Activated naive CD4-positive, alpha-beta T cell treated with anti-CD3 and anti-CD28 coated beads, Interleukin-2, amount 50 U/mL, for 16 hours (primary cell): Measurements from ENCODE around the gene ZNF473.

Experiments used
- DNase-seq: peaks from one replicate; pipeline ENCODE4 v3.0.0-alpha.2; 2020

ZNF473 gene

DNA sequence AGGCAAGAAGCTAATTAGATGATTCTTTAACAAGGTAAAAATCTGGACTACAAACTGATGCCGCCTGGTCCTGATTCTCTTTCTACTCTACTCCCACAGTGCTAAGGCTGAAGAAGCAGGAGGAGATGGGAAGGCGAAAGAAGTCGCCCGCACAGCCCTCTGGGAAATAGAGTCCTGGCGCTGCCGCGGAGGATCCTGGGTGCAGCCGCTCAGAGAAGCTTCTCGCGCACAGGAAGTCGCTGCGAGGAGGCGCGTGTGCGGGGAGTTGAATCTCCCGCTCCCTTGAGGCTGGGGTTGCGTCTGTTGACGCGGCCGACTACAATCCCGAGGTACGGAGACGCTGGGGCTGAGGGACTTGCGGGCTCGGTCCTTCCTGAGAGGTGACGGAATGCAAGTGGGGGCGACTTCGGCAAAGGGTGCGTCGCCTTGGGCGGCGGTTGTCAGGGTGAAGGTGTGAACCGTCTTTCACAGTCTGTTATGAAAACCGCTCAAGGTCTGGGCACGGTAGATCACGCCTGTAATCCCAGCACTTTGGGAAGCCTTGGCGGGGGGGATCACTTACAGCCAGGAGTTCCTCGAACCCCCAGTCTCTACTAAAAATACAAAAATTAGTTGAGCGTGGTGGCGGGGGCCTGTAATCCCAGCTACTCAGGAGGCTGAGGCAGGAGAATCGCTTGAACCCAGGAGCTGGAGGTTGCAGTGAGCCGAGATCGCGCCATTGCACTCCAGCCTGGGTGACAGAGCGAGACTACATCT lies at the start of gene ZNF473:
Gene ZNF473, plus strand, starts transcription at position 212 of the 756 bp plus-strand sequence. CDS start 5,078 bp downstream, outside the sequence.
- DNase-seq: peak; percentile 91

DNA sequence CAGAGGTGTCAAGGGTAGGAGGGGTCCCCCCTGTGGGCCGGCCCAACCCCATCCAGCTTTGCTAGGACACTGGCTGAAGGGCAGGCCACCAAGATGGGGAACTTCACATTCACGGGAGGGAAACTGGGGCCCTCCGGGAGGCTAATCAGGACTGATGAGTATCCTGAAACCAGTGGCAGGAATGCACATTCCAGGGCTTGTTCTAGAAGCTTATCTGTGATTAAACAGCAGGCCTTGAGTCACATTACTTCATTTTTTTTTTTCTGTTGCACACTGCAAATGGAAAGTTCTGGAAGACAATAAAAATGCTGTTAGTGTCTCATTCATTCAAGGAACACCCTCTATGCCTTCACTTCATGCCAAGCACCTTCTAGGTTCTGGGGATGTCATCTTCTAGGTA lies 49.3 kb upstream of the ZNF473 start:
- DNase-seq: no peak

DNA sequence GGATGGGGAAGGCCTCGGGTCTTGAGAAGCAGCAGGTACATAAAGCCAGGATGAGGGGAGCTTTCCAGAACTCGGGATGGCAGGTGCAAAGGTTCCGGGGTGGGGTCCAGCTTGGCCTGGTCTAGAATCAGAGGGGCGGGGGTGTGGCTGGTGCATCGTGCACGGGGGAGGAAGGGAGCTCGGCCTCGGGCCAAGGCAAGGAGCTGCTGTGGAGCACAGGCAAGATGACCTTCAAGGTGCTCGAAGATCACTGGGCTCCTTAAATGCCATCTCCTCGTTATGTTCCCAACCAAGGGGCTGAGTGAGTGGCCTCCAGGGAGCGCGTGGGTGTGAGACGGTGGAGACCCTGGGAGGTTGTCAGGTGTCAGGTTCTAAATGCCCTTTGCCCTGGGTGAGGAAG lies 48.7 kb upstream of the ZNF473 start:
- no peak for DNase-seq

DNA sequence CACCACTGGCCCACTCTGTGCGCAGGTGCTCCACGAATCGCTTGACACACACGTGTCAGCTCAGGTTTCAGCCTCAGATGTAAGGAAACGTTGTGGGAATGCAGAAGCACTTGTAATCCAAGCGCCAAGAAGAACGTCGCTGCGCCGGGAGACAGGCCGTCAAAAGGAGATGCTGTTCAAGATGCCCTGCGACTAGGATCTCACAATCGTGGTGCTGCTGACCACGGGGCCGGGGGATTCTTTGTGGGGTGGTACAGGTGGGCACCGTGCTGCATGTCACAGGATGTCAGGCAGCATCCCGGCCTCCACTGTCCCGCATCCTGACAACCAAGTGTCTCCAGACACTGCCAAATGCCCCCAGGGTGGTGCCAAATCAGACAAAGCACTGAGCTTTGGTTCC lies 47.9 kb upstream of the ZNF473 start:
- DNase-seq: no peak

DNA sequence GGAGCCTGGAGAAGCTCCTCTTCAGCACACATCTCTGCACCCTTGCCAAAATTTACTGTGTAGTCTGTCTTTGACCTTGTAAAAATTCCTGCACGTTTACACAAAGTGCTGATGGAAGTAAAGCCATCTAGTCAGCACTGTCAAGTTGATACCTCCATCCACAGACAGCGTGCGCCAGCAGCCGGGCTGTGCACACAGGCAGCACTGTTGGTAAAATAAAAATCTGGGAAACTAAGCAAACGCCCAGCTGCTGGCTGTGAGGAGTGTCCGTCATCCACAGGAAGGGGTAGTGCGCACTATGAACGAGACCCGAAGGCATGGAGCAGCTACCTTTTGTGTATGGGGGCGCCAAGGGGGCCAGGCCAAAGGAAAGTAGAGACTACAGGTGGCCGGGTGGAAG lies 47.5 kb upstream of the ZNF473 start:
- DNase-seq: no peak

DNA sequence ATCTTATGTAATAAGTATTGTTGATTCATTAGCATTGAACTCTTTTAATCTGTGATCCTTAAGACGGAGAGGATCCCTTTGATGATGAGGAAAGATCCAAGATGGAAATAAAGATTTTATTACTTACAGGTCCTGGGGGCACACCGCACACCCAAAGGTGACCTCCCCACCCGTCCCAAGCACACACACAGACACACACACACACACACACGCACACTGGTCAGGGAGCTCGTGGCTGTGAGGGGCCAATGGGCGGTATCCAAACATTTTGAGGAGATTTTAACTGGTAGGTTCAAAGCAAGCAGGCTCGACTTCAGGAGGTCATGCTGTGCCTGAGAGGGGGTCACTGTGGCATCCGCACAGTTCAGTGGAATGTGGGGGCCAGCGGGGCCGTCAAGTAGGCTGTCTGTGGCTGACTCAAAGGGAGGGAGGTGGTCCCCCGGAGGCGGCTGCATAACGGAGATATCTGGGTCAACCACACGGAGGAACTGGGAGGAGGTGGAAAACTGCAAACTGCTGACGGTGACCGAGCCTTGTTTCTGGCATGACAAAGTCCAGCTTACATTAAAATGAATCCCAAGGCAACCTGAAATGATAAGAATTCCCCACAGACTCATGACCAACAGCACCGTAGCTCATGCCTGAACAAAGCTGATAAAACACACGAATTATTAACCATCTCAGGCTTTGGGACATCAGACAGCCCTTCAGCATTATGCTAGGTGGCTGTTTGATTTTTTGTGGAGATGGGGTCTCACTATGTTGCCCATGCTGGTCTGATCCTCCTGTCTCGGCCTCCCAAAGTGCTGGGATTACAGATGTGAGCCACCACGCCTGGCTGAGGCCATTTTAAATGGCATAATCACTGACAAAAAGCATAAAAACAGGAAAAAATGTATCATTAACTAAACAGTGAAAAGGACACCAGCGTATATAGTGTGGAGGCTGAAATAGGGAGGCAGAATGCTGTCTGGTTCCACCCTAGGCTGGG lies 43.9 kb upstream of the ZNF473 start:
- no peak for DNase-seq

DNA sequence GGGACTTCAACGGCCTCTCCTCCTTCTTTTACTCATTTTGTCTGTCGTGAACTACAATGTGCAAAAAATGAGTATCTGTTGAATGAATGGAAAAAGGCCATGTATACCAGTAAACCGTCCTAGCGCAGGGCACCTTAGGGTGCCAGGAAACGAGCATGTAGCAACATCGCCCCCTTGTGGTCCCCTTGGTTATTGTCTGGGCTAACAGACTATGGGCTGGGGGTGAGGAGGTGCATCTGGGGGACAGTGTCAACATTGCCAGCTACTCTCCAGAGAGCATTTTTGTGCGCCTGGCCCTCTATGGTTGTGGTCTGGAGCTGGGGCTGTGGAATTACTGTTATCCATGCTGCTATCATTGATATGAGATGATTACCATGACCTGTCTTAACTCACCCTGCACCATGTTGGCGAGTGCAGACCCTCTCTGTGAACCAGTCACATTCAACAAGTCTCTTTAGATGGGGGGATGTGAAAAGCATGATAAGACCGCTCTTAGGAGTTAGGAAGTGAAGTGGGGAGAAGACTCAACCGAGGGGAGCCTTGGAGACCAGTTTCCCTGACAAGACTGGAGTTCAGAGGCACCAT lies 42.1 kb upstream of the ZNF473 start:
- peak; percentile 78 for DNase-seq

DNA sequence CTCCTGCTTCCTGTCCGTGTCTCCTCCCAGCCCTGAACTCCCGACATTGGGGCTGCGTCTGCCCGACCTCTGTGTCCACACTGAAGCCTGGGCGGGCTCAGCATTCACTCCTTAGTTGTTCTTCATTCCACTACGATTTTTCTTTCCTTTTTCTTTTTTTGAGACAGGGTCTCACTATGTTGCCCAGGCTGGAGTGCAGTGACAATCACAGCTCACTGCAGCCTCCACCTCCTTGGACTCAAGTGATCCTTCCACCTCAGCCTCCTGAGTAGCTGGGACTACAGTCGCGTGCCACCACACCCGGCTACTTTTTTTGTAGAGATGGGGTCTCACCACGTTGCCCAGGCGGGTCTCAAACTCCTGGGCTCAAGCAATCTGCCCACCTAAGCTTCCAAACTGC lies 41.3 kb upstream of the ZNF473 start:
- DNase-seq: no peak

DNA sequence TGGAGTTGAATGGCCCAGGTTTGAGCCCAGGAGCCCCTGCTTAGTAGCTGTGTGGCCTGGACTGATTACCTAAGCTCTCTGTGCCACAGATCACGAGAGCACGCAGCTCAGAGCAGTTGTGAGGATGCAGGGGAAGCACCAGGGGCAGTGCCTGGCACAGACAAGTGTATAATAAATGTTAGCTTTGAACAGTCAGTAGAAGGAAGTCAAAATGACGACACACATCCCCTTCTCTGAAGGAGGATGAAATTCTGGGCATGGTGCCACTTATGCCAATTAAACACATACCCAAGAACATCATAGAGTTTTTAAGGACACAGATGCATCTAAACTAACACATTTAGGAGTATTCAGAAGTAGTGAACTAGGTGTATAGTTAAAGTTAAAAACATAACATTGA lies 39.9 kb upstream of the ZNF473 start:
- no peak for DNase-seq

DNA sequence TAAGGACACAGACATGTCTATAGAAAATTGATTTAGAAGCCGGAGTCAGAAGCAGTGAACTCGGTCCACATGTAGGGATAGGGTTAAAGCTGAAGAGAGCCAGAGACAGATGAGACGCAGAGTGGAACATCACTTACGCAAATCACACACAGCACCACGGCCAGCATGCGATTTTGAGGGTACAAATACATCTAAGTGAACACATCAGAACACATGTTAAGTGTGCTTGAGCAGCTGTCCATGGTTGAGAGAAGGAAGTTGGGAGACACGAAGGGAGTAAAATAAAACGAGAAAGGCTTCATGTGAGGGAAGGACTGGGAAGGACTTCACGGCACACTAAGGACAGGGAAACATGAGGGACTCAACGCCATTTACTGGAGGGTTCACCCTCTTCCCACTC lies 39.5 kb upstream of the ZNF473 start:
- no peak for DNase-seq

DNA sequence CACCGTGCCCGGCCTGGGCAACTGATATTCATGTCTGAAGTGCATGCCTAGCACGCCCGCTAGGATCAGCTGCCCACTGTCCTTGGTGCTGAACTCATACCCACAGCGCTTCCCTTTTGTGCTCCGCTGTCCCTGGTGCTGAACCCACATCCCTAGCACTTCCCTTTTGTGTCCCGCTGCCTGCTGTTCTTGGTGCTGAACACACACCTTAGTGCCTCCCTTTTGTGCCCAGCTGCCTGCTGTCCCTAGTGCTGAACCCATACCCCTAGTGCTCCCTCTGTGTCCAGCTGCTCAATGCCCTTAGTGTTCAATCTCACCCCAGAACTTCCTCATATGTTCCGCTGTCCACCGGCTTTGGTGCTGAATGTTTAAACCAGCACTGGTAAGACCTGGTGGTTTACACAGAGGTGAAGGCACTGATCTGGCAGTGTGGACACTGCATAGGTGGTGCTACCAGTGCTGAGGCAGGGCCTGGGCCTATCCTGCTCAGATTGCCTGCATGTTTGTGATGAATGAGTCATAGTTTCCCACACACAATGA lies 38.6 kb upstream of the ZNF473 start:
- peak; percentile 70 for DNase-seq

DNA sequence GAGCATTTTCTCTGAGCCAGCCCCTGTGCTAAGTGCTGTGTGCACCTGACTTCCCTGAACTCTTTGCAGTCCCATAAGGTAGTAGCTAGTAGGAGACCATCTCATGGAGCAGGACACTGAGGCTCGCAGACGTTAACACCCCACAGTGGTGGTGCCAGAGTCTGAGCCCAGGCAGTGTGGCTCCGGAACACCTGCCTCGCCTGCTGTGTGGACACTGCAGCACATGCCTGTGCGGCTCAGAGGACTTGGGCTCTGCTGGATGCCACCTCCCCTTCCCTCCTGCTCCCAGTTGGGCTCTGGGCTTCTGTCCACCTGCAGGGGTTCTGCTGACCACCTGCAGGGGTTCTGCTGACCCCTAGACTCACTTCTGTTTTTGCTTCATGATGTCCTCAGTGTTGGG lies 37.8 kb upstream of the ZNF473 start:
- no peak for DNase-seq

DNA sequence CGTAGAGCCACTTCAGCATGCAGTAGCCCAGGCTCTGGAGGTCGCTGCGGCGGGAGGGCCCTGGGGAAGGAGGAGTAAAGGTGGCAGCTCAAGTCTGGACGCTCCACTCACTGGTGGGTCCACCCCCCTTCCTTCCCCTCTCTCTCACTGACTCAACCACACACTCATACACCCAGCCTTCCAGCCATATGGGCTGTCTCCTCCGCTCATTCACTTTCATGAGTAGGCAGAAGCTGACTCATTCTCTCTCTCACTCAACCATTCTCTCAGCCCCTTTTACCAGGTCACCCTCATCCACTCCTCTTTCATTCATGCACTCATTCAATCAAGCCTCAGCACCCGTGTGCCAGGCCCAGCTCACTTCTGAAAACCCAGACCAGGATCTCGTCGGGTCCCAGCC lies 37.4 kb upstream of the ZNF473 start:
- no peak for DNase-seq

DNA sequence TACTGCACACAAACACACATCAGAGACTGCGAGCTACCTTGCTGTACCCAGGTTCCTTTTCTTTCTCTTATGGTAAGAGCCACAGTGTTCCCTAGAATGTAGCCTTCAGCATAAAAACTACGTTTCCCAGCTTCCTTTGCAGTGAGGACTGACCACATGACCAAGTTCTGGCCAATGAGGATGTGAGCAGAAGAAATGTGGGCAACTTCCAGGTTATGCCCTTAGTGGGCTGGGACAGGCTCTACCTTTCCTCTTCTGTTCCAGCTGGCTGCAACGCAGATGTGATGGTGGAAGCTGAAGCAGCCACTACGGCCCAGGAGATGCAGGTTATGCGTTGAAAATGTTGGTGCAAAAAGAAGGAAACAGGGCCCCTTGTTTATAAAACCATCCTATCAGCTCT lies 28.1 kb upstream of the ZNF473 start:
- no peak for DNase-seq

DNA sequence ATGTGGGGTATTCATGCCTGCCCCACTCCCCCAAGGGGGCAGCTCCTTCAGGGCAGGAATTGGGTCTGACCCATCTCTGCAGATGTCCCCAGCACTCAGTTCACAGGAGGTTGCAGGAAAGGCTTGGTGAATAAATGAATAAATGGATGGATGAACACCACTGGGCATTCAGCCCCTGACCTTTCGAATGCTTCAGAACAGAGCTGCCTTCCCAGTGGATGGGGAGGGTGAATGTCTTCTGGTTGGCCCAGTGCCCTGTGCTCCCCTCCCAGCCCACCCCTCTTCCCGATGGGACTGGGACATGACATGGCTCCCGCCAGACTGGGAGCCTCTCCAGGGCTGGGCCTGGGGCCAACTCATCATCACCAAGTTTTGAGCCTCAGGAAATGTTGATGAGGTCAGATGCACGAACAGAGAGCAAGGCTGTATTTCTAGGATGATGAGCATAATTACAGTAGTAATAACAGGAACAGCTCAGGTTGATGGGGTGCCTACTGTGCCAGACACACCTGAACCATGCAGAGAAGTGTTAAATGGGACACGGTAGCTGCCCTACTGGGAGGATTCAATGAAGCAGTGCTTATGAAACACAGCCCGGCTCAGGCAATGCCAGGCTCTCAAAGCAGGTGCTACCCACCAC lies 26.3 kb upstream of the ZNF473 start:
- no peak for DNase-seq

DNA sequence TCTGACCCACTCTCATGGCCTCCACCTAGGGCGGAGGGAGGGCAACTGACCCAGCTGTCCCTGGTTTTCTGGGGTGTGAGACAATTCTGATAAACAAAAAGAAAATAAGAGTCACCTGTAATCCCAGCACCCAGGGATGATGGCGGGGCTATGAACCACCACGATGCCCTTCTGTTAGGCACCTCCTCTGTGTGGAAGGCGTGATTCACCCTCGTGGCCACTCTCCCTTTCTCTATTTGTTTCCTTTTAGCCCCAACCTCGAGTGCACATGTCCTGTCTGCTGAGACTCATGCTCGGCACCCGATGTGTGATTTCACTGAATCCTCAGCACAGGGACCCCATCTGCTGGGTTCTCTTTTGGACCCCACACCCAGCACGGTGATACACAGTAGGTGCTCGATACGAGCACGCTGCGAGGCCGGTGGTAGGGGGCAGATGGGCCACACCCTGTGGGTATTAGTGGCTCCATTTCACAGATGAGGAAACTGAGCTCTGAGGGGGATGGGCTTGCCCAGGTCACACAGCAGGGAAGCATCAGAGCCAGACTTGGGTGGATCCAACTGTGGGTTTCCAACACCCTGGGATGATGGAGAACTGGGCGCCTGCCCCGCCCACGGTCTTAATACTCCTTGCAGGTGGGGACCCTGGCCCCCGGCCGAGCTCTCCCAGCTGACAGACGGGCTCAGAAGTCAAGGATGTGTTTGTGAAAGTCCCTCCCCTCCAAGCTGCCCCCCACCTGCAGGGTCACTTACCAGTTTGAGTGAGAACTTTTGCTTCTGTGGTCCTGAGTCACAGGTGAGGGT lies 25.6 kb upstream of the ZNF473 start:
- no peak for DNase-seq

DNA sequence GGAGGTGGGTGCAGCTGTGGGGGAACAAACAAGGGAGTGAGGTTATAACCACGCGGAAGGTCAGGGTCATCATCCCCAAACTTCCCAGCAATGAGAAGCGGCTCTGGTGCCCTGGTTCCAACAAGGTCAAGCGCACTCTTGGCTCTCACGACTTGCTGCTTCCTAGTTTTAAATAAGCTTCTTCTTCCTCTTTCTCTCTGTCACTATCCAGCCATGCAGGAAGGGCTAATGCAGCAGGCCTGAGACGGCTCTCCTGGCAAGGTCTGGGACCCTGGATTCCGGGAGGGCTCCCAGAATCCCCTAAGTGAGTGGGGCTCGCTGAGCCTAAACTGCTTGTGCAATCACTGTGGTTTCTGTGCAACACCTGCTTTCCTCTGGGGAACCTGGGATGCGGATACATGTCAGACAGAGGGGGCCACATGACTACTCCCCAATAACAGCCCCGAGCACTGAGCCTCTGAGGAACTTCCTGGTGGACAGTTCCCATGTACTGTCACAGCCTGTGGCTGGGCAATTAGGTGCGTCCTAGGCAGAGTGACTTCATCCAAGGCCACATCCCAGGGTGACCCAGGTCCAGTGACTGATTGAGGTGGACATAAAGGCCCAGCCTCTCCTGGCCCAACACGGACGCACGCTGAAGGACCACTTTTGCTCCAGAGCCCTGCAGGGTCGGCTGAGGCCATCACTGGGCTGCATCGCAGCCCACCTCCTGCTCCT lies 24.8 kb upstream of the ZNF473 start:
- DNase-seq: no peak

DNA sequence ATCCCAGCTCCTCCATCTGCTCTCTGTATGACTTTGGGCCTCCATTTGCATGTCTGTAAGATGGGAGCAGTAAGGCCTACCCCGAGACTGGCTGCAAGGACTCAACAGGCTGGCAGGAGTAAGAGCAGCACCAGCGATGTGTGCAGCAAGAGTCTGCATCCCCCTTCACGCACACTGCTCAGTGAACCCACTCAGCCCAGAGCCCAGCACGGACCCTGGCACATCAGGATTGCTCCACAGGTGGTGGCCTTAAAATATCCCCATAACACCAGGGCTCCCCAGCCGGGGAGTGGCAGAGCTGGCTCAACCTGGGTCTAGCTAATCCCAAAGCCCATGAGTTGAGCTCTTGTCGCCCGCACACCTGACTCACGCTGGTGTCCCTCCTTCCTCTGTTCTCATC lies 24.0 kb upstream of the ZNF473 start:
- DNase-seq: no peak

DNA sequence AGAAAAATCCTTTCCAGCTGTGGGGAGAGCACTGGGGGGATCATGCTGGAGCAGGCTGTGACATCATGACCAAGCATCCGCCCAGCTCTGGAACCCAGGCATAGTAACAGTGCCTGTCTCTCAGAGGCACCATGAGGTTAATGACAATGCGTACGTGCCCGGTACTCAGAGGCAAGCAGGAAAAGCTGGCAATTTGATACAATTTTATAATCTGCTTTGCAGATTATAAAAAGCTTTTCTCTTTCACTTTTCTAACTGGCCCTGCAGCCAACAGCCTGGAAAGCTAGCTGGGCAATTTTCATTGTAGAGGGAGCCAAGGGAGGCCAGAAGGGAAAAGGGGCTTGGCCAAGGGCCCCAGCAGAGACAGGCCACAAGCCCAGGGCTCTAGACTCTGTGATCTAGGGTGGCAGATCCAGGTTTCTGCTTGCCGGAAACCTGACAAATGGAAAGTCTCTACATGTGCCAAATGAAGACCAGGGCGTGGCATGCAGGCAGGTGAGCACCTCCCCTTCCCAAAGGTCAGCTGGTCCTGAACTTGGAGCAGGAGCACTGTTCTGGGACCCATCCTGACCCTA lies 23.3 kb upstream of the ZNF473 start:
- no peak for DNase-seq

DNA sequence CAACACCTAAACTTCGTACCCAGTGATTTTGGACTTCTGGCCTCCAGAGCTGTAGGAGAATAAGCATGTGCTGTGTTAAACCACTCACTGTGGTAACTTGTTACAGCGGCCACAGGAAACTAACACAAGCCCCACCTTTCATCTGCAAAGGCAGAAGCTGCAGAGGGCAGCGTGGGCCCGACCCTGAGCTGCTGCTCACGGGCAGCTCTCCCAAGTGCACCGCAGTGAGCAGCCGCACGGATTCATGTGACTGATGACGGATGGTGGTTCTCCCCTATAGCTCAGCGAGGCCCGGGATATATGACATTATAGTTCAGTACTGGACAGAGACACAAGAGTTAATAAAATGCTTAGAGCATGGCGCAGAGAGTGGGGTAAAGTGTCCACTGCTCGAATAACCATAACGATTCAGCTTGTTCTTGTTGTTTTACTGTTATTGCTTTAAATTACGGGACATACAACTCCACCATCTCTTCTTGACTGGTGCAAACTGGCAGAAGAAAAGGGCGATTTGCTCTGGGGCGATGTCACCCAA lies 22.5 kb upstream of the ZNF473 start:
- DNase-seq: no peak
